ENCODE measurements around the gene MAGEA9B.
"Not testable (repeated sequence)": the region's sequence is repeated elsewhere in the genome, so short reads cannot be mapped to it uniquely, and the experiment has no call there.

MAGEA9B gene

DNA sequence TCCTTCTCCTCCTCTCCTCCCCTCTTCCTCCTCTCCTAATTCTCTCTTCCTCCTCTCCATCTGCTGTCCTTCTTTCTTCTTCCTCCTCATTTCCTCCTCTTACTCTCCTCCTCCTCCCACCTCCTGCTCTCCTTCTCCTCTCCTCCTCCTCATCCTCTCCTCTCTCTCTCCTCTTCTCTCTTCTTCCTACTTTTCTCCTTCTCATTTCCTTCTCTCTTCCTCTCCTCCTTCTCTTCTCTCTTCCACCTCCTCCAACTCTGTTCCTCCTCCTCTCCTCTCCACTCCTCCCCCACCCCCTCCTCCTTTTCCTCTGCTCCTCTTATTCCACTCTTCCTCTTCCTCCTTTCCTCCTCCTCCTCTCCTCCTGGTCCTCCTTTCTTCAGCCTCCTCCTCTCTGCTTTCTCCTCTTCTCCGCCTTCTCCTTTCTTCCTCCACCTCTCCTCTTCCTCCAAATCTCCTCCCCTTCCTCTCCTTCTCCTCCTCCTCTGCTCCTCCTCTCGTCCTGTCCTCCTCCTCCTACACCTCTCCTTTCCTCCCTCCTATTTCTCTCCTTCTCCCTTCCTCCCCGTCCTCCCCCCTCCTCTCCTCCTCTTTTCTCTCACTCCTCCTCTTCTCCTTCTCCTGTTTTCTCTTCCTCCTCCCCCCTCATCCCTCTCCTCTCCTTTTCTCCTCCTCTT is 52.2 kb downstream of the MAGEA9B start:
- not testable (repeated sequence) for DNase-seq (ENCODE audit: low read depth, low spot score)

DNA sequence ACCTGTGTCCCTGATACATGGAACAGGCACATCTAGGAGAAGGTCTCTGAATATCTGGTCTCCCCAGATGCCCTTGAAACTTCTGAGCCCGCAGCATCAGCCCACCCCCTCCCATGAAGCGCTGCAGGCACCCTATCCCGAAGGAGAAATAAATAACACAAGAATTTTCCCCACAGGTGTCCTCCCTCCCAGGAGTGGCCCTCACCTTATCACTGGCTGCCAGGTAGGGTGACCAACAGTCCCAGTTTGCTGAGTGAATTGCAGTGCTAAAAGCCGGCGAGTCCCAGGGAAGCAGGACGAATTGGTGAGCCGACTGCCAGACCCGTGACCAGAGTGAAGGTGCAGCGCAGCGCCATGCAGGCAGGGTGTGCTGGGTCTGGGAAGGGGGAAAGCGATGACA is 53.3 kb downstream of the MAGEA9B start:
- DNase-seq (ENCODE audit: low read depth, low spot score) = not testable (repeated sequence)

DNA sequence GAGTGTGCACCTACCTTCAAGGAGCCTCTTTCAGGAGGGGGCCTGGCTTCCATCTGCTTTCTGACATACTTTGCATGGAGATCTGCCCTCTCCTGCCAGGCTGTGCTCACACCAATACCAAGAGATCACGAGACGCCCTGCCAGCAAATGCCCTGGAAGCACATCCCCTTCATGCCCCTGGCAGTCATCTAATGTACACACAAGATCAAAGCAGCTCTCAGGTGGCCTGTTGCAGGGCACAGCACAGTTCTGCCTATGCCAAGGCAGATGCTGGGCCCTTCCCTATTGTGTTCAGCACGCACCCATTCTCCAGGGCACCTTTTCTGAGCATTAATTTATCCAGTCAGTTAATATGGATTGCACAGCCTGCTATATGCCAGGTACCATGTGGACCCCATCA is 54.4 kb downstream of the MAGEA9B start:
- not testable (repeated sequence) for DNase-seq (ENCODE audit: low read depth, low spot score)
